Fibroblast of mammary gland (primary cell): ENCODE results near the gene RMND5A.

Experiments
- DNase-seq: peaks from one replicate; pipeline ENCODE4 v3.0.0-alpha.2; 2010; ENCODE audit warnings: low read depth
- H3K4me3 ChIP-seq: 2 replicates; pipeline ENCODE4 v1.5.1; 2011; ENCODE audit warnings: low read depth, mild to moderate bottlenecking, low read length, moderate library complexity; ENCODE audit not compliant: control insufficient read depth
- CTCF ChIP-seq: conservative IDR thresholded peaks from 2 replicates; pipeline ENCODE4 v1.5.1; 2011; ENCODE audit warnings: low read depth, low read length, inconsistent platforms; ENCODE audit not compliant: control insufficient read depth, insufficient read depth

The RMND5A gene

GRCh38 chr2:86774862-86775261 is 54.8 kb downstream of the RMND5A start:
- DNase-seq = no peak
- no peak for TF ChIP-seq CTCF
- no peak overlapping the region for H3K4me3 ChIP-seq

- no peak overlapping the region for H3K4me3 ChIP-seq
- no peak for DNase-seq
- TF ChIP-seq CTCF = no peak
These were observed 55.2 kb downstream of the RMND5A start for GRCh38 chr2:86775338-86775737.

- no peak for DNase-seq
- H3K4me3 ChIP-seq = no peak overlapping the region
- TF ChIP-seq CTCF = no peak
These were observed 56.4 kb downstream of the RMND5A start for GRCh38 chr2:86776532-86776931.

- no peak for DNase-seq
- TF ChIP-seq CTCF = no peak
- no peak overlapping the region for H3K4me3 ChIP-seq
These were observed 58.9 kb downstream of the RMND5A start for GRCh38 chr2:86778957-86779356.

- DNase-seq = no peak
- no peak for TF ChIP-seq CTCF
- no peak overlapping the region for H3K4me3 ChIP-seq
These were observed 59.9 kb downstream of the RMND5A start for GRCh38 chr2:86779971-86780370.

GRCh38 chr2:86781363-86781762 is 61.3 kb downstream of the RMND5A start:
- no peak for DNase-seq
- no peak overlapping the region for H3K4me3 ChIP-seq
- TF ChIP-seq CTCF = no peak

GRCh38 chr2:86782748-86783147 is 62.7 kb downstream of the RMND5A start:
- TF ChIP-seq CTCF = no peak

More at GRCh38 chr2:86782748-86783147, 62.7 kb downstream of the RMND5A start:
- no peak overlapping the region for H3K4me3 ChIP-seq
- DNase-seq = no peak
